Activated T-cell treated with anti-CD3 and anti-CD28 coated beads, Interleukin-2, amount 50 U/mL, for 4 hours (primary cell): ENCODE data around the gene ASB16. TPM values are rescaled to one million over a fixed set of nuclear protein-coding genes. Genes with fewer than 3 reads are reported as not detected.

ENCODE experiments used
- ATAC-seq, 2 donors: fragments of 200-7000 bp; cut with Tn5 transposase; one replicate each; pipeline ENCODE4 v1.10.0; 2021
- DNase-seq: peaks from one replicate; pipeline ENCODE4 v3.0.0-alpha.2; 2020
- H3K27me3 Mint-ChIP-seq: one replicate; pipeline ENCODE4 v1.8.0; 2021; ENCODE audit warnings: low read depth, mixed read lengths
- H3K36me3 Mint-ChIP-seq: one replicate; pipeline ENCODE4 v1.8.0; 2022; ENCODE audit warnings: mixed read lengths; ENCODE audit not compliant: insufficient read depth
- H3K4me1 Mint-ChIP-seq: one replicate; pipeline ENCODE4 v1.8.0; 2021; ENCODE audit warnings: low read depth, mixed read lengths
- H3K4me3 Mint-ChIP-seq: one replicate; pipeline ENCODE4 v1.8.0; 2021; ENCODE audit warnings: mild to moderate bottlenecking, moderate library complexity, mixed read lengths
- H3K9me3 Mint-ChIP-seq: one replicate; pipeline ENCODE4 v1.8.0; 2021; ENCODE audit warnings: mixed read lengths
- total RNA-seq, 3 donors: library from RNA; stranded (reverse); gene quantifications; one replicate each; pipeline ENCODE4 v1.2.1, GENCODE V29; 2021

Gene ASB16
- total RNA-seq, 3 donors from 2014 or later = 0.08 to 0.11 TPM; not detected in 1

DNA sequence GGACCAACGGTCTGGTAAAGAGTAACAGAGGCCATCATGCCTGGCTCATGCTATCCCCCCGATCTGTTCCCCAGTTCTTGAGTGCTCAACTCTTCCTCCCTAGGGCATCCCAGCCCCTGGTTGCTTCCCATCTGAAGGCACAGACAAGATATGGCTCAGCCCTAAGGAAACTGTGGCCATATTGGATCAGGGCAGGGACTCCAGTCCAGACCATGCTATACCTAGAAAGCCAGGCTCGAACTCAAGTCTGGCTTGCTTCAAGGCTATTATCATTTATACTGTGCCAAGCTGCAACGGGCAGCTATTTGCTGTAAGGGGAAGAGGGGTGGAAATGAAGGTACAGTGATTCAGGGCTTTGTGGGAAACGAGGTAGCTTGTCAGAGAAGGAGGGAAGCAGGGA is 46.2 kb downstream of the ASB16 start:
- ATAC-seq = no peak
- H3K9me3 Mint-ChIP-seq = no peaks in the 10 kb centered on the region
- H3K36me3 Mint-ChIP-seq = peaks cover 36% of the 10 kb centered on the region
- H3K4me1 Mint-ChIP-seq = peaks cover 52% of the 10 kb centered on the region
- peak overlapping the region; percentile 84 for H3K4me3 Mint-ChIP-seq
- no peak for DNase-seq
- H3K27me3 Mint-ChIP-seq = no peaks in the 10 kb centered on the region

- ATAC-seq (no peak), DNase-seq (no peak)
- H3K4me1 Mint-ChIP-seq = peaks cover 58% of the 10 kb centered on the region
- H3K9me3 Mint-ChIP-seq = no peaks in the 10 kb centered on the region
- H3K36me3 Mint-ChIP-seq = peaks cover 36% of the 10 kb centered on the region
- H3K4me3 Mint-ChIP-seq = peak overlapping the region; percentile 84
- H3K27me3 Mint-ChIP-seq = no peaks in the 10 kb centered on the region
These were observed 47.3 kb downstream of the ASB16 start for GRCh38 chr17:44217738-44218343.

GRCh38 chr17:44218344-44219107 is 48.0 kb downstream of the ASB16 start:
- DNase-seq (peak; percentile 86), ATAC-seq (peak; percentile 35 to 36)
- no peaks in the 10 kb centered on the region for H3K9me3 Mint-ChIP-seq
- peak overlapping the region; percentile 84 for H3K4me3 Mint-ChIP-seq
- peaks cover 35% of the 10 kb centered on the region for H3K36me3 Mint-ChIP-seq
- peaks cover 52% of the 10 kb centered on the region for H3K4me1 Mint-ChIP-seq
- no peaks in the 10 kb centered on the region for H3K27me3 Mint-ChIP-seq

DNA sequence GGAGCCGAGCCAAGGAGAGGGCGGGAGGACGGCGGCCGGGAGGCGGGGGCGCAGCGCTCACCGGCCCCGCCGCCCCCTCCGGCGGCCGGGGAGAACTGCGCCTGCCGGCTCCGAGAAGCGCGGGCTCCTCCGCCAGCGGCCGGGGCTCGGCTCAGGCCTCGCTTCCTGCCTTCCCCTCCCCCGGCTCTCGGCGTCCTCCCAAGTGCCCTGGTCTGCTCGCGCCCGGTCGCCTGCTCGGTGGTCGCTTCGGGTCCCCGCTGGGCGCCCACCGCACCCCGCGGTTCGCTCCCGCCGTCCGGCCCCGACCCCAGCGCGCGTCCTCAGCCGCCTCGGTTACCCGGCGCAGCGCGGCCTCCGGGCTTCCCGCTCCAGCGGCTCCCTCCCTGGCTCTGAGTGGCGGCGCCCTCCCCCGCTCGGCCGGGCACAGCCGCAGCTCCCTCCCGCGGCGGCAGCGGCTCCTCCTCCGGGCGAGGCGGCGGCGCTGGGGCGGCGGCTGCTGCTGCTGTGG is 48.7 kb downstream of the ASB16 start:
- Mint-ChIP-seq H3K9me3 (no peaks in the 10 kb centered on the region), H3K4me3 (no peak overlapping the region), H3K4me1 (peaks cover 46% of the 10 kb centered on the region), H3K27me3 (no peaks in the 10 kb centered on the region), H3K36me3 (peaks cover 29% of the 10 kb centered on the region)
- ATAC-seq (peak; percentile 58 to 62), DNase-seq (peak; percentile 59)

DNA sequence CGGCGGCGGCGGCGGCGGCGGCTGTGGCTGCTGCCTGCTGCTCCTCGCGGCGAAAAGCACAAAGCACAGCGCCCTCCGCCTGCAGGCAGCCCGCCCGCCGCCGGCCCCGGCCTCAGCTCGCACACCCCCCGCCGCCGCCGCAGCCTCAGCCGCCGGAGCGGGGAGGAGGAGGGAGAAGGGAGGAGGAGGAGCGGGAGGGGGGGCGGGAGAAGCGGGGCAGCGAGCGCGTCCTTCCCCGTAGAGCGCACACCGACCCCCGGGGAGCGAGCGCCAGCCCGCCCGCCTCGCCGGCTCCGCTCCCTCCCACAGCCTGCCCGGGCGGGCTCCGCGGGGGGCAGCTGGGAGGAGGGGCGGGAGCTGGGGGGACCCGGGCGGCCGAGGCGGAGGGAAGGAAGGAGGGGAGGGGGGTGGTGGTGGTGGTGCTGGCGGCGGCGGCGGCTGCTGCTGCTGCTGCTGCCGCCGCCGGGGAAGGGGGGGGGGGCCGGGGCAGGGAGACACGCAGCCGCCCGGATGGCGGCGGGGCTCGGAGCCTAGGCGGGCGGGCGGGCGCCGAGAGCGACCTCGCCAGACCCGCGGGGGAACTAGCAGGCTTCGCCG is 49.2 kb downstream of the ASB16 start, which contains the start of gene UBTF:
UBTF (minus strand) TSS at position 60 of the 597 bp plus-strand sequence. CDS start 1,446 bp downstream, outside the sequence.
- Mint-ChIP-seq H3K4me3 (peak within 1 kb of the TSS; percentile 91), H3K36me3 (peaks cover 23% of the 10 kb centered on the region), H3K9me3 (no peaks in the 10 kb centered on the region), H3K27me3 (no peaks in the 10 kb centered on the region), H3K4me1 (peaks cover 40% of the 10 kb centered on the region)
- DNase-seq (peak; percentile 65), ATAC-seq (peak; percentile 31 to 36)

GRCh38 chr17:44220213-44221083 is 49.9 kb downstream of the ASB16 start:
- Mint-ChIP-seq H3K9me3 (no peaks in the 10 kb centered on the region), H3K27me3 (no peaks in the 10 kb centered on the region), H3K36me3 (peaks cover 17% of the 10 kb centered on the region), H3K4me1 (peaks cover 33% of the 10 kb centered on the region), H3K4me3 (peak overlapping the region; percentile 92)
- ATAC-seq (peak; percentile 15 to 23), DNase-seq (peak; percentile 44)

- Mint-ChIP-seq H3K9me3 (no peaks in the 10 kb centered on the region), H3K4me3 (peak overlapping the region; percentile 92), H3K4me1 (peaks cover 25% of the 10 kb centered on the region), H3K36me3 (peaks cover 10% of the 10 kb centered on the region), H3K27me3 (no peaks in the 10 kb centered on the region)
- ATAC-seq = peak; percentile 22 to 23
- peak; percentile 40 for DNase-seq
These were observed 50.8 kb downstream of the ASB16 start for GRCh38 chr17:44221084-44221861.

- Mint-ChIP-seq H3K27me3 (no peaks in the 10 kb centered on the region), H3K4me1 (peaks cover 20% of the 10 kb centered on the region), H3K9me3 (no peaks in the 10 kb centered on the region), H3K4me3 (peak overlapping the region; percentile 92), H3K36me3 (peaks cover 6% of the 10 kb centered on the region)
- no peak for DNase-seq
- ATAC-seq = no peak
These were observed 51.3 kb downstream of the ASB16 start for GRCh38 chr17:44221862-44222111.

- Mint-ChIP-seq H3K27me3 (no peaks in the 10 kb centered on the region), H3K9me3 (no peaks in the 10 kb centered on the region), H3K36me3 (peaks cover 3% of the 10 kb centered on the region), H3K4me1 (peaks cover 16% of the 10 kb centered on the region), H3K4me3 (peak overlapping the region; percentile 92)
- DNase-seq (no peak), ATAC-seq (no peak)
These were observed 51.8 kb downstream of the ASB16 start for GRCh38 chr17:44222112-44222869.

- DNase-seq = no peak
- no peak overlapping the region for H3K4me3 Mint-ChIP-seq
These were observed 53.1 kb downstream of the ASB16 start for GRCh38 chr17:44223541-44224071.

More at GRCh38 chr17:44223541-44224071, 53.1 kb downstream of the ASB16 start:
- no peak for ATAC-seq
- no peaks in the 10 kb centered on the region for H3K36me3 Mint-ChIP-seq
- H3K9me3 Mint-ChIP-seq = no peaks in the 10 kb centered on the region
- peaks cover 11% of the 10 kb centered on the region for H3K4me1 Mint-ChIP-seq
- no peaks in the 10 kb centered on the region for H3K27me3 Mint-ChIP-seq
